ENCODE measurements around the gene HYDIN. TPM values are rescaled to one million over a fixed set of nuclear protein-coding genes. Genes with fewer than 3 reads are reported as not detected.

The HYDIN gene
- total RNA-seq, 1 donor from 2014 or later = 4.0 TPM

GRCh38 chr16:70760221-70760620, 470.3 kb downstream of the HYDIN start:
- no peak for TF ChIP-seq CTCF (IDR thresholded peaks at IDR 0.05; ENCODE audit: insufficient read depth, low read length, poor library complexity, severe bottlenecking)
- H3K27me3 ChIP-seq (ENCODE audit: control insufficient read depth, insufficient read depth, low read length) = no peaks in the 10 kb centered on the region
- no peak overlapping the region for H3K4me3 ChIP-seq (ENCODE audit: low read depth, low read length)
- H3K36me3 ChIP-seq (ENCODE audit: control insufficient read depth, insufficient read depth, low read length) = peaks cover 4% of the 10 kb centered on the region
- DNase-seq (ENCODE audit: low read depth) = no peak

- Histone ChIP-seq H3K36me3 (ENCODE audit: control insufficient read depth, insufficient read depth, low read length) (peaks cover 4% of the 10 kb centered on the region), H3K27me3 (ENCODE audit: control insufficient read depth, insufficient read depth, low read length) (no peaks in the 10 kb centered on the region), H3K4me3 (ENCODE audit: low read depth, low read length) (no peak overlapping the region)
- TF ChIP-seq CTCF (IDR thresholded peaks at IDR 0.05; ENCODE audit: insufficient read depth, low read length, poor library complexity, severe bottlenecking) = no peak
- DNase-seq (ENCODE audit: low read depth) = no peak
Observed at GRCh38 chr16:70759666-70760065, 470.9 kb downstream of the HYDIN start.

- TF ChIP-seq CTCF (IDR thresholded peaks at IDR 0.05; ENCODE audit: insufficient read depth, low read length, poor library complexity, severe bottlenecking) = no peak
- Histone ChIP-seq H3K4me3 (ENCODE audit: low read depth, low read length) (no peak overlapping the region), H3K36me3 (ENCODE audit: control insufficient read depth, insufficient read depth, low read length) (peaks cover 4% of the 10 kb centered on the region), H3K27me3 (ENCODE audit: control insufficient read depth, insufficient read depth, low read length) (no peaks in the 10 kb centered on the region)
- no peak for DNase-seq (ENCODE audit: low read depth)
Observed at GRCh38 chr16:70758786-70759185, 471.7 kb downstream of the HYDIN start.

Other genes starting within 250 kb of the HYDIN start
- 30.9 and 36.9 TPM in 2 replicates for gene CMTR2, start 58.7 kb upstream of the HYDIN start, total RNA-seq
- 5.0 and 6.2 TPM in 2 replicates for gene CALB2, start 128.0 kb upstream of the HYDIN start, total RNA-seq
- gene TLE7, start 211.3 kb upstream of the HYDIN start, total RNA-seq = not detected in 2 replicates
- 8.0 and 10.1 TPM in 2 replicates for gene ZNF23, start 231.5 kb upstream of the HYDIN start, total RNA-seq